Lung (tissue), 12 donors: ENCODE data around the gene ARHGAP45. TPM values are rescaled to one million over a fixed set of nuclear protein-coding genes. Genes with fewer than 3 reads are reported as not detected.
A peak's percentile ranks its signal among the peaks of the same experiment; 100 is the strongest.

ENCODE experiments used
- ATAC-seq: fragments of 200-7000 bp; cut with Tn5 transposase; one replicate; pipeline ENCODE4 v1.9.1; 2020; ENCODE audit warnings: moderate number of reproducible peaks; ENCODE audit not compliant: insufficient read depth, low FRiP score
- DNase-seq, 3 donors: peaks; one replicate each; pipeline ENCODE4 v3.0.0-alpha.2; 2013 to 2017
- H3K27ac ChIP-seq, 2 donors: one replicate each; pipeline ENCODE4 v1.5.1; 2013; ENCODE audit warnings: mild to moderate bottlenecking in 2 of 2, moderate library complexity in 2 of 2, control low read depth in 1 of 2, inconsistent platforms in 1 of 2, low read depth in 1 of 2, low read length in 1 of 2
- H3K27me3 ChIP-seq, 3 donors: one replicate each; pipeline ENCODE4 v1.5.1; 2013; ENCODE audit warnings: low read length in 2 of 3; ENCODE audit not compliant: control insufficient read depth in 3 of 3, insufficient read depth in 3 of 3
- H3K36me3 ChIP-seq, 4 donors: one replicate each; pipeline ENCODE4 v1.5.1; 2013; ENCODE audit warnings: low read length in 4 of 4, mild to moderate bottlenecking in 1 of 4, moderate library complexity in 1 of 4; ENCODE audit not compliant: control insufficient read depth in 4 of 4, insufficient read depth in 4 of 4
- H3K4me1 ChIP-seq, 5 donors: one replicate each; pipeline ENCODE4 v1.5.1; 2013; ENCODE audit warnings: low read length in 5 of 5, mild to moderate bottlenecking in 2 of 5, moderate library complexity in 1 of 5; ENCODE audit not compliant: control insufficient read depth in 5 of 5, insufficient read depth in 5 of 5
- H3K4me3 ChIP-seq: one replicate; pipeline ENCODE4 v1.5.1; 2013; ENCODE audit warnings: mild to moderate bottlenecking, control low read depth, moderate library complexity
- H3K9ac ChIP-seq, 2 donors: one replicate each; pipeline ENCODE4 v1.5.1; 2013; ENCODE audit warnings: low read length in 2 of 2, control low read depth in 1 of 2; ENCODE audit not compliant: insufficient read depth in 1 of 2
- H3K9me3 ChIP-seq, 4 donors: one replicate each; pipeline ENCODE4 v1.5.1; 2013; ENCODE audit warnings: low read length in 3 of 4, mild to moderate bottlenecking in 1 of 4, moderate library complexity in 1 of 4; ENCODE audit not compliant: control insufficient read depth in 4 of 4, insufficient read depth in 3 of 4
- WGBS, 2 donors: extraction: QIAGEN DNeasy Blood & Tissue Kit; methylation state at CpG; one replicate each; pipeline ENCODE4 v1.1.7; 2013; 5-methylcytosine and 5-hydroxymethylcytosine counted together
- polyA plus RNA-seq, 2 donors: library from polyadenylated mRNA; stranded (reverse); fragments of 200-250 nt; gene quantifications; one replicate each; pipeline ENCODE4 v1.2.1, GENCODE V29; 2013
- total RNA-seq, 2 donors: library from RNA; depleted of rRNA in 1 of 2; stranded (reverse); fragments of >200 nt in 1 of 2; gene quantifications; one replicate each; pipeline ENCODE4 v1.2.1, GENCODE V29; 2014 to 2021
- TF ChIP-seq, protein P1 (sequence below): IDR thresholded peaks from 2 replicates; pipeline ENCODE4 v1.5.1; 2012; ENCODE audit warnings: mild to moderate bottlenecking; ENCODE audit errors: control extremely low read depth, extremely low read depth
- donor health status: control.
- donor health status: control.
- donor health status: Bipolar disorder and iron deficiency.
- donor health status: healthy.
- donor health status: DM: yes; HTN: yes; CAD: no.

The ARHGAP45 gene
- total and polyA plus RNA-seq, 4 donors: 23.8 to 117 (median 80.9) TPM

DNA sequence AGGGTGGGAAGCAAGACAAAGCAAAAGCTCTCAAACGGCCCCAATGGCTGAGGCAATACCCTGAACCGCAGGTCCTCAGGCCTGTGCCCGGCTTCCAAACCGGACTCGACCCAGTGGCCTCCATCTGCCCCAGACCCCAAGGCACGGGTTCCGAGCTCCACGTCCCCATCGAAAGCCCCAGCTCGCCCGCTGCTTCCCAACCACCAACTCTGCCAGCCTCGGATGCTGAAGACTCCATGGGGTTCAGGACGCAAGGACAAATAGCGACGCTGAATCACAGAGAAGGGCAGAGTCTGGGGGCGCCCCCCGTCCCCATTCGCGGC lies 27.6 kb downstream of the ARHGAP45 start:
- TF ChIP-seq, protein P1, sequence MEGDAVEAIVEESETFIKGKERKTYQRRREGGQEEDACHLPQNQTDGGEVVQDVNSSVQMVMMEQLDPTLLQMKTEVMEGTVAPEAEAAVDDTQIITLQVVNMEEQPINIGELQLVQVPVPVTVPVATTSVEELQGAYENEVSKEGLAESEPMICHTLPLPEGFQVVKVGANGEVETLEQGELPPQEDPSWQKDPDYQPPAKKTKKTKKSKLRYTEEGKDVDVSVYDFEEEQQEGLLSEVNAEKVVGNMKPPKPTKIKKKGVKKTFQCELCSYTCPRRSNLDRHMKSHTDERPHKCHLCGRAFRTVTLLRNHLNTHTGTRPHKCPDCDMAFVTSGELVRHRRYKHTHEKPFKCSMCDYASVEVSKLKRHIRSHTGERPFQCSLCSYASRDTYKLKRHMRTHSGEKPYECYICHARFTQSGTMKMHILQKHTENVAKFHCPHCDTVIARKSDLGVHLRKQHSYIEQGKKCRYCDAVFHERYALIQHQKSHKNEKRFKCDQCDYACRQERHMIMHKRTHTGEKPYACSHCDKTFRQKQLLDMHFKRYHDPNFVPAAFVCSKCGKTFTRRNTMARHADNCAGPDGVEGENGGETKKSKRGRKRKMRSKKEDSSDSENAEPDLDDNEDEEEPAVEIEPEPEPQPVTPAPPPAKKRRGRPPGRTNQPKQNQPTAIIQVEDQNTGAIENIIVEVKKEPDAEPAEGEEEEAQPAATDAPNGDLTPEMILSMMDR: no peak
- 0% methylated on average over 19 of the region's 19 CpGs for WGBS, 2 donors
- peaks cover 0 to 31% (median 3%) of the 10 kb centered on the region in 4 donors for H3K36me3 ChIP-seq
- no peaks in the 10 kb centered on the region for H3K27me3 ChIP-seq
- H3K4me1 ChIP-seq: peaks cover 4 to 17% (median 12%) of the 10 kb centered on the region in 5 donors
- peak overlapping the region; percentile 87 for H3K4me3 ChIP-seq
- peak overlapping the region; percentile 31 to 75 for H3K9ac ChIP-seq
- DNase-seq (no peak), ATAC-seq (no peak)
- no peaks in the 10 kb centered on the region for H3K9me3 ChIP-seq
- peak overlapping the region; percentile 74 to 75 for H3K27ac ChIP-seq

GRCh38 chr19:1094978-1095701 lies 28.2 kb downstream of the ARHGAP45 start, which contains the start of gene POLR2E:
Gene POLR2E (minus strand): TSS chr19:1095375. CDS start chr19:1095315, 60 bp downstream.
- Histone ChIP-seq H3K27me3 (no peaks in the 10 kb centered on the region), H3K4me3 (peak within 1 kb of the TSS; percentile 87), H3K4me1 (peaks cover 4 to 17% (median 14%) of the 10 kb centered on the region in 5 donors), H3K36me3 (peaks cover 0 to 26% (median 3%) of the 10 kb centered on the region in 4 donors), H3K9me3 (peaks cover 0 to 2% (median 0%) of the 10 kb centered on the region in 4 donors), H3K9ac (peak within 1 kb of the TSS; percentile 31 to 75), H3K27ac (peak within 1 kb of the TSS; percentile 74 to 75)
- ATAC-seq (peak; percentile 95), DNase-seq (peak; percentile 99)
- WGBS, 2 donors: 0% methylated on average over 77 to 81 of the region's 81 CpGs
- TF ChIP-seq, protein P1: no peak

- WGBS, 2 donors: 64 to 65% methylated on average over 7 of the region's 7 CpGs
- peaks cover 6 to 33% (median 20%) of the 10 kb centered on the region in 5 donors for H3K4me1 ChIP-seq
- TF ChIP-seq, protein P1: no peak
- DNase-seq (no peak), ATAC-seq (no peak)
- no peak overlapping the region for H3K9ac ChIP-seq
- H3K27me3 ChIP-seq: no peaks in the 10 kb centered on the region
- no peak overlapping the region for H3K4me3 ChIP-seq
- peaks cover 0 to 2% (median 0%) of the 10 kb centered on the region in 4 donors for H3K9me3 ChIP-seq
- peaks cover 0 to 9% (median 0%) of the 10 kb centered on the region in 4 donors for H3K36me3 ChIP-seq
- H3K27ac ChIP-seq: peak overlapping the region in 1 of 2 donors; percentile 85
Observed at GRCh38 chr19:1097810-1098176, 30.8 kb downstream of the ARHGAP45 start.
